NCI-H748 (cell line): Measurements from ENCODE around the gene SLC44A1.
"Not testable (repeated sequence)": the region's sequence is repeated elsewhere in the genome, so short reads cannot be mapped to it uniquely, and the experiment has no call there.

Experiments used
- DNase-seq: peaks from one replicate; lab custom pipeline; 2025; ENCODE audit not compliant: unreplicated experiment; lab: John Stamatoyannopoulos, UW

Gene SLC44A1

GRCh38 chr9:105242062-105242461 is 2.4 kb upstream of the SLC44A1 start:
- no peak for DNase-seq

DNA sequence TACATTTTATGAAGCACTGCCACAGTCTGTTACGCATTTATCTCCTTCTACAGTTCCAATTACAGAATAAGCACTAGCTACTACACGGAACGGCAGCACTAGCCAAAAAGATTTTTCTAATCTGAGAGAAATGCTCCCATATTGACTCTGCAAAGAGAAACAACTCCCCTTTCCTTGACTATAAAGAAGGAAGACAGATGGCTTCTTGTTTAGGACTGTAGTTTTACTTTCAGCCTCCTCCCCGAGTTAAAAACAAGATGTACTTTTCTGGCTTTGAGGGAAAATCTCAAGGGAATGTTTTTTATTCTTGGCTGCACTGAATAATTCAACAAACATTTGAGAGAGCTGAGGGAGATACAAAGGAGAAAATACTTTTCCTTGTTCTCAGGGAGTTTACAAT is 1.9 kb upstream of the SLC44A1 start:
- no peak for DNase-seq

DNA sequence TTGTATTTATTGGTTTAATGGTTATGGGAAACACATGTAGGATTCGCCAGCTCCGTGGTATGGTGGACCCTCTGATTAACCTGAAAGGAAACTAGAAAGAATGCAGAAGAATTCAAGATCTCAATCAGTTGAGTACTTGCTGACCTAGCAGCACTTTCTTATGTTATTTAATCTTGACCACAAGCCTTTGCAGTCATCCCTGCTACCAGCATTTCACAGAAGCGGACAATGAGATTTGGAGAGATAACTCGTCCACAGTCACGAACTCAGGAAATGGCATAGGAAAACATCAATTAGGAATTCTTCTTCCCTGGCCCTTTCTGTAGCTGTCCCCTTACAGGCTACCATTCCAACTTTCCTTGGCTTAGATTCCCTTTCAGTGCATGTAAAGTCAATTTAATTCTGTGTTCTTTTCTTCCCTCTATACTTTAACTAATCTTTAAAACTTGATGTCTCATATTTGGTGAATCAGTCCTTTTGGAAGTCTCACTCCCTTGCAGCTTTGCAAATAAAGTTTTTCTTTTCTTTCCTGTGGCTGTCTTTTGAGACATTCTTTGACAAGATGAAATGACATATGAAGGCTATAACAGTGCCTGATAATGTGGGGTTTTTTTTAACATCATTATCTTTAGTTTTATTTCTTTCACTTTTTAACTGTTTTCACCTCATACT is 1.3 kb upstream of the SLC44A1 start:
- DNase-seq = no peak

GRCh38 chr9:105244734-105245028 is 230 bp downstream of the SLC44A1 start:
- DNase-seq = no peak

GRCh38 chr9:105245029-105245890 is 809 bp downstream of the SLC44A1 start:
- peak; percentile 89 for DNase-seq

- DNase-seq = no peak
Observed at GRCh38 chr9:105245891-105246161, 1.4 kb downstream of the SLC44A1 start.

- no peak for DNase-seq
Observed at GRCh38 chr9:105246656-105247173, 2.3 kb downstream of the SLC44A1 start.

GRCh38 chr9:105248691-105249090 is 4.2 kb downstream of the SLC44A1 start:
- DNase-seq = no peak

GRCh38 chr9:105251133-105251532 is 6.7 kb downstream of the SLC44A1 start:
- DNase-seq = no peak

- DNase-seq = peak; percentile 71
Observed at GRCh38 chr9:105251733-105252404, 7.4 kb downstream of the SLC44A1 start.

DNA sequence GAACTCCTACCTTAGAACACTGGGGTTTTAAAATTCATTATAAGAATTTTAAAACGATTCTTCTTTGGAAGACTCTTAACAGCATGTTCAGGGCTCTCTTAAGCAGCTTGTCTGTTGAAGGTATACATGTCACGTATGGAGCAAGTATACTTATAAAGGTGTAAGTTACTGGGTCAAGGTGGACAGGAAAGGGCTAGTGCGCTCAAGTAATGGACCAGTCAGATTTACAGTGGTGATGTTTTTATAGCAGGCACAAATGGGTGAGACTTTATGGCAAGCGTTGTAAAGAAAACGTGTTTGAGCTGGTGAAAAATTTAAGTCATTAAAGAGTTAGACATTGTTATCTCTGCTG is 7.9 kb downstream of the SLC44A1 start:
- no peak for DNase-seq

DNA sequence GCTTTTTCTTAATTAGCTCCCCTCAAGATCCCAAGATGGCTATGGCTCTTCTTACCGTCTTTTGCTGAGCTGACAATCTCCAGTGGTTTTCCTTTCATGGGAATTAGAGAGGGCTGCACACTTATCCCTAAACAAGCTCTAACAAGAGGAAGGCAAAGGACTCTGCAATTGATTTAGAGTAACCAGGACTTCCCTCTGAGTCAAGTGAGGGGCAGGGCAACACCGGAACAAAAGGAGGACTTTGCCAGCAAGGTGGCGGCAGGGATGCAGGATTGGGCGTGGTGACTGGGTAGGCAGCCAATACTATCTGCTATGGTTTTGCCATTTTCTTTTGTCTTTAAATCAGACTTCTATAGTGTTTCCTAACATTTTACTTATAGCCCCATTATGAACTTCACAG is 9.8 kb downstream of the SLC44A1 start:
- peak; percentile 37 for DNase-seq

- DNase-seq = no peak
Observed at GRCh38 chr9:105255421-105255820, 11.0 kb downstream of the SLC44A1 start.

GRCh38 chr9:105256569-105256968 is 12.1 kb downstream of the SLC44A1 start:
- not testable (repeated sequence) for DNase-seq

DNA sequence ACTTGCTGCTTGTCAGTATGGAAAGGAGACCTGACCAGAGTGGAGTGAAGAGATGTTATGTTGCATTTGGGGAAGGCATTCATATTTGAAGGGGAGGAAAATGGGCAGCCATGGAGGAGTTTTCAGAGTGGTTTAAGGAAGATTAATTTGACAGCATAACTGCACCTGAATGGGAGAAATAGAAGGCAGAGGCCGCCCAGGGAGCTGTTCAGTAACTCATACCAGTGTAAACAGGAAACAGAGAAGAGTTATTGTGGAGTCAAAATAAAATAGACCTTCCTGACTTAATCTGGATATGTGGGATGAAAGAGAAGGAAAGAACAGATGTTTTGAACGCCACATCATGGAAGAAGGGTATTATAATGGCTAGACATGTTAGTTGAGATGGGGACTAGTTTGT is 13.4 kb downstream of the SLC44A1 start:
- DNase-seq = no peak

DNA sequence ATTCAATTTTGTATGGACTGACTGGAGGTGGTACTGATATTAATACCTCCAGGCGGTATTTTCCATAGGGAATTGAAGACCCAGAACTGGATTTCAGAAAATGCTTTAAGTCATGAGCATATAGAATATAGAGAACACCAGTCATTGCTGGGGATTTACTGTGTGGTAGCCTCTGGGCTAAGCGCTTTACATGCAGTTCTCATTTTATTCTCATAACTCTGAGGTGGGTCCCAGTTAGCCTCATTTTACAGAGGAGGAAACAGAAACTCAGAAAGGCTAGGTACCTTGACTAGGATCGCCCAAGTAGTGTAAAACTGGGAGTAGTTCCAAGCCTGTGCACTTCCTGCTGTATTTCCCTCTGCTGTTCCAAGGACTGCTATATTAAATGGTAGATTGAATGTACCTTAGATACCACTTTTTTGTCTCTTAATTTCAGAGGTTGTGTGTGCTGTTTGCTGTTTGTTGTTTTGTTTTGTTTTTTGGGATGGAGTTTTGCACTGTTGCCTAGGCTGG is 13.8 kb downstream of the SLC44A1 start:
- no peak for DNase-seq

DNA sequence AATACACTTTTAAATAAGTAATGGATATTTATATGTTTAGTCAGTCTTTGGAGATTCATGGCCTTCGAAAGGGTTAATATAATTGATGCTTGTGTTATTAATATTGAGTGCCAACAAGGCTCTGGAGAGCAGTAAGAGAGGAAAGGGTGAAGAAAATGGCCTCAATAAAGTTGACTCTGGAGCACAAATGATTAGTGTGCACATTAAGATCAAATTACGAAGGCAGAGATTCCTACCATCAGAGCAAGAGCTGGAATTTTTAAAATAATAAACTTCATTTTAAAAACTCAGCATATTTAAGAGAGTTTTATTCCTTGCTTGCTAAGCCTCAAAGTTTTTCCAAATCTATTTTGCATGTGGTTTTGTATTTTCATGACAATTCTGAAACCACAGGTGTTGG is 14.8 kb downstream of the SLC44A1 start:
- DNase-seq = no peak

GRCh38 chr9:105259731-105260612 is 15.5 kb downstream of the SLC44A1 start:
- DNase-seq = no peak

DNA sequence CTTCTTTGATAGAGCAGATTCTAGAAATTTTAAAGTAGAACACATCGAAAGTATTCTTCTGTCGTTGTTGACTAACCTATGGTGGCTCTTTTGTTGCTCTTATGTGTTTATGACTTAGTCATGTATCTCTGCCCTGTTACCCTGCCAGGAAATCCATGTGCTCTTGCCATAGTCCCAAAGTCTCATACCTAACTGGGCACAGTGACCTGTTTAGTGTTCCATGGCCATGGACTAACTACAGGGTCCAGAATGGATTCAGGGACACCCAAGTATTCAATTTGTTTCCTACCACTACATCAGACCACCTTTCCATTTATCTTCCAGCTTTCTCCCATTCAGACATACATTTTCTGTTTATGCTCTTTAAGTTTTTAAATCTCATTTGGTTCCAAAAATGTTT is 18.0 kb downstream of the SLC44A1 start:
- no peak for DNase-seq

- DNase-seq = no peak
Observed at GRCh38 chr9:105264380-105264779, 19.9 kb downstream of the SLC44A1 start.

GRCh38 chr9:105268254-105268653 is 23.8 kb downstream of the SLC44A1 start:
- DNase-seq = not testable (repeated sequence)
